ENCODE data around the gene GHR.
"Not testable (repeated sequence)": the region's sequence is repeated elsewhere in the genome, so short reads cannot be mapped to it uniquely, and the experiment has no call there.

GHR gene

GRCh38 chr5:42676362-42676761 is 253.1 kb downstream of the GHR start:
- H3K4me3 ChIP-seq (ENCODE audit: low read depth, low read length) = no peak overlapping the region
- ChIA-PET CTCF (no interaction called here), POLR2A (no interaction called here)
- no peak for DNase-seq (ENCODE audit: low read depth, low spot score)
- TF ChIP-seq CTCF (IDR thresholded peaks at IDR 0.05; ENCODE audit: insufficient read depth, low read length, missing control alignments) = no peak

GRCh38 chr5:42677156-42677842 is 254.1 kb downstream of the GHR start:
- POLR2A ChIA-PET = no interaction called here

GRCh38 chr5:42680046-42680445 is 256.8 kb downstream of the GHR start:
- no peak for TF ChIP-seq CTCF (IDR thresholded peaks at IDR 0.05; ENCODE audit: insufficient read depth, low read length, missing control alignments)
- no peak overlapping the region for H3K4me3 ChIP-seq (ENCODE audit: low read depth, low read length)

More at GRCh38 chr5:42677156-42677842, 254.1 kb downstream of the GHR start:
- TF ChIP-seq CTCF (IDR thresholded peaks at IDR 0.05; ENCODE audit: insufficient read depth, low read length, missing control alignments) = no peak
- no peak overlapping the region for H3K4me3 ChIP-seq (ENCODE audit: low read depth, low read length)
- CTCF ChIA-PET = no interaction called here
- no peak for DNase-seq (ENCODE audit: low read depth, low spot score)

GRCh38 chr5:42685078-42685477 is 261.8 kb downstream of the GHR start:
- DNase-seq (ENCODE audit: low read depth, low spot score); H3K4me3 ChIP-seq (ENCODE audit: low read depth, low read length); POLR2A ChIA-PET; CTCF ChIA-PET: not testable (repeated sequence)

More at GRCh38 chr5:42680046-42680445, 256.8 kb downstream of the GHR start:
- CTCF ChIA-PET = no interaction called here
- POLR2A ChIA-PET = no interaction called here
- no peak for DNase-seq (ENCODE audit: low read depth, low spot score)

GRCh38 chr5:42689391-42689790 is 266.2 kb downstream of the GHR start:
- POLR2A ChIA-PET = no interaction called here
- no peak for DNase-seq (ENCODE audit: low read depth, low spot score)
- CTCF ChIA-PET = no interaction called here
- no peak overlapping the region for H3K4me3 ChIP-seq (ENCODE audit: low read depth, low read length)
- TF ChIP-seq CTCF (IDR thresholded peaks at IDR 0.05; ENCODE audit: insufficient read depth, low read length, missing control alignments) = no peak

- H3K4me3 ChIP-seq (ENCODE audit: low read depth, low read length) = no peak overlapping the region
- no peak for TF ChIP-seq CTCF (IDR thresholded peaks at IDR 0.05; ENCODE audit: insufficient read depth, low read length, missing control alignments)
- ChIA-PET POLR2A (no interaction called here), CTCF (no interaction called here)
- DNase-seq (ENCODE audit: low read depth, low spot score) = no peak
Measured at GRCh38 chr5:42691413-42691937, 268.2 kb downstream of the GHR start.

All from AG04449 (cell line).